HepG2 (cell line): ENCODE measurements around the gene C21orf58. TPM values are rescaled to one million over a fixed set of nuclear protein-coding genes. Genes with fewer than 3 reads are reported as not detected.
A peak's percentile ranks its signal among the peaks of the same experiment; 100 is the strongest.

Experiments used
- ATAC-seq: fragments of 200-7000 bp; cut with Tn5 transposase; 3 replicates; pipeline ENCODE4 v1.9.1; 2020; ENCODE audit warnings: mild to moderate bottlenecking, moderate library complexity
- BruUV-seq: library from RNA; stranded (reverse); fragments of 400-500 nt; replicated peaks from 2 replicates; lab custom pipeline; 2021; lab: Mats Ljungman, UMichigan
- CTCF ChIA-PET: fragments of 300-600 bp; formaldehyde crosslinking; extraction: SDS; loops from one replicate; lab custom pipeline; 2021; ENCODE audit warnings: low total read pairs, inconsistent platforms, low intra/inter-chr PET ratio; lab: Yijun Ruan, JAX
- POLR2A ChIA-PET: fragments of 350-600 bp; sonication (Branson Sonifier 250); formaldehyde crosslinking; loops from one replicate; lab custom pipeline; 2020; ENCODE audit warnings: antibody characterized with exemption, inconsistent platforms; lab: Yijun Ruan, JAX
- DNase-seq: peaks from one replicate; pipeline ENCODE4 v3.0.0-alpha.2; 2015; ENCODE audit warnings: low spot score
- FAIRE-seq: peaks from 3 replicates; lab custom pipeline; 2011; peaks lifted over from hg19 to GRCh38; lab: Jason Lieb, UNC
- H2AFZ ChIP-seq: one replicate; pipeline ENCODE4 v1.6.1; 2011; ENCODE audit warnings: low read length, inconsistent platforms
- H3K27ac ChIP-seq: fragments of 300-600 bp; 3 replicates; pipeline ENCODE4 v1.8.0; 2011; ENCODE audit warnings: mixed run types, mild to moderate bottlenecking, mixed read lengths, low read length, inconsistent platforms; ENCODE audit not compliant: insufficient read depth; ENCODE audit errors: extremely low read length
- H3K27me3 ChIP-seq, 2 experiments: fragments of 200-600 bp in 1 of 2; 2 replicates in 1 of 2; 3 replicates in 1 of 2; pipeline versions ENCODE4 v1.6.0 to v1.8.0; 2011; ENCODE audit warnings: low read length in 2 of 2, mild to moderate bottlenecking in 2 of 2, moderate library complexity in 2 of 2, inconsistent platforms in 1 of 2; ENCODE audit not compliant: insufficient read depth in 2 of 2, control insufficient read depth in 1 of 2
- H3K36me3 ChIP-seq, 2 experiments: fragments of 200-600 bp in 1 of 2; replicated peaks in 1 of 2; 2 replicates in 1 of 2; 3 replicates in 1 of 2; pipeline versions ENCODE4 v1.5.1 to v1.8.0; 2011; ENCODE audit warnings: low read length in 2 of 2, inconsistent platforms in 1 of 2; ENCODE audit not compliant: insufficient read depth in 2 of 2, control insufficient read depth in 1 of 2
- H3K4me1 ChIP-seq: 2 replicates; pipeline ENCODE4 v1.5.1; 2012; ENCODE audit warnings: low read length, inconsistent platforms; ENCODE audit not compliant: insufficient read depth
- H3K4me2 ChIP-seq: 2 replicates; pipeline ENCODE4 v1.6.0; 2011; ENCODE audit warnings: low read depth, low read length, inconsistent platforms
- H3K4me3 ChIP-seq, 3 experiments: fragments of 200-600 bp in 1 of 3; sonication (generic), shearing (Covaris generic) in 1 of 3; replicated peaks in 1 of 3; 2 replicates each; pipeline ENCODE4 v1.5.1; 2011 to 2016; ENCODE audit warnings: low read length in 3 of 3, inconsistent platforms in 2 of 3, low read depth in 2 of 3, mild to moderate bottlenecking in 2 of 3, control low read depth in 1 of 3, mixed read lengths in 1 of 3; ENCODE audit not compliant: insufficient read depth in 1 of 3
- H3K79me2 ChIP-seq: one replicate; pipeline ENCODE4 v1.6.1; 2011; ENCODE audit warnings: low read length, inconsistent platforms; ENCODE audit not compliant: insufficient read depth
- H3K9ac ChIP-seq: 2 replicates; pipeline ENCODE4 v1.6.0; 2011; ENCODE audit warnings: mild to moderate bottlenecking, low read depth, low read length, inconsistent platforms; ENCODE audit not compliant: insufficient read depth
- H3K9me3 ChIP-seq: 2 replicates; pipeline ENCODE4 v1.5.1; 2012; ENCODE audit warnings: mild to moderate bottlenecking, low read length
- H4K20me1 ChIP-seq: 2 replicates; pipeline ENCODE4 v1.6.0; 2011; ENCODE audit warnings: inconsistent platforms, mild to moderate bottlenecking, low read length, moderate library complexity; ENCODE audit not compliant: insufficient read depth
- AHDC1 ChIP-seq: sonication (generic); formaldehyde crosslinking; IDR thresholded peaks from 2 replicates; pipeline ENCODE4 v1.5.1; 2020; ENCODE audit warnings: mild to moderate bottlenecking, missing genetic modification reagents, borderline replicate concordance
- E2F1 ChIP-seq: sonication (generic); formaldehyde crosslinking; IDR thresholded peaks from 2 replicates; pipeline ENCODE4 v1.5.0; 2020; ENCODE audit warnings: missing genetic modification reagents
- GFI1 ChIP-seq: sonication (generic); formaldehyde crosslinking; IDR thresholded peaks from 2 replicates; pipeline ENCODE4 v1.5.0; 2020; ENCODE audit warnings: missing genetic modification reagents, mild to moderate bottlenecking, borderline replicate concordance
- MTF1 ChIP-seq: sonication (generic); formaldehyde crosslinking; IDR thresholded peaks from 2 replicates; pipeline ENCODE4 v1.5.0; 2020; ENCODE audit warnings: missing genetic modification reagents
- NCOA1 ChIP-seq: sonication (generic); formaldehyde crosslinking; IDR thresholded peaks from 2 replicates; pipeline ENCODE4 v1.9.0; 2021; ENCODE audit warnings: missing genetic modification reagents
- PHB2 ChIP-seq: fragments of 450-650 bp; IDR thresholded peaks from 2 replicates; pipeline ENCODE4 v1.6.1; 2018; ENCODE audit not compliant: partially characterized antibody
- RBM22 ChIP-seq: fragments of 200-400 bp; formaldehyde crosslinking; optimal IDR thresholded peaks from 2 replicates; pipeline ENCODE3; 2017; ENCODE audit warnings: mild to moderate bottlenecking, low read length, moderate library complexity
- ZBTB46 ChIP-seq: sonication (generic); formaldehyde crosslinking; IDR thresholded peaks from 2 replicates; pipeline ENCODE4 v1.4.0; 2020; ENCODE audit warnings: mild to moderate bottlenecking, missing genetic modification reagents, borderline replicate concordance
- ZNF710 ChIP-seq: sonication (generic); formaldehyde crosslinking; IDR thresholded peaks from 2 replicates; pipeline ENCODE4 v1.5.0; 2020; ENCODE audit warnings: mild to moderate bottlenecking, missing genetic modification reagents, borderline replicate concordance
- WGBS: methylation state at CpG from one replicate; pipeline ENCODE4 v1.1.6; 2017; ENCODE audit warnings: low lambda C conversion rate; 5-methylcytosine and 5-hydroxymethylcytosine counted together
- in situ Hi-C: cut with HindIII; loops from 2 replicates; pipeline ENCODE4 v1.10.0; 2017; ENCODE audit warnings: low pct_unique_long_range_greater_than_20kb; ENCODE audit not compliant: extremely low pct_ligation_motif_present
- intact Hi-C: fragments of 100-400 bp; cut with micrococcal nuclease; formaldehyde crosslinking; loops from one replicate; pipeline ENCODE4 v1.10.0; 2022; ENCODE audit not compliant: unreplicated experiment
- polyA plus RNA-seq, 8 experiments: library from polyadenylated mRNA; depleted of rRNA in 3 of 8; stranded (reverse) in 7 of 8; unstranded in 1 of 8; fragments of >200 nt; fragmentation: Illumina TruSeq in 4 of 8; extraction: Trizol in 4 of 8; gene quantifications; 2 replicates each; pipeline versions ENCODE4 v1.2.1 to v1.2.3, GENCODE V29; 2011 to 2016; ENCODE audit warnings: low read depth in 4 of 8, missing spikeins in 1 of 8, mixed read lengths in 1 of 8; ENCODE audit not compliant: insufficient read depth in 1 of 8
- total RNA-seq, 5 experiments: library from RNA; depleted of rRNA; stranded (reverse); fragments of >200 nt; fragmentation: Illumina TruSeq; extraction: Trizol; gene quantifications; 2 replicates each; pipeline ENCODE4 v1.2.3, GENCODE V29; 2016; ENCODE audit warnings: low read depth in 1 of 5

The C21orf58 gene
- total and polyA plus RNA-seq, 2 of the 13 experiments (the other 11 are each of a cell fraction or from before 2014, with no cell fraction given): 3.5 to 6.8 TPM

DNA sequence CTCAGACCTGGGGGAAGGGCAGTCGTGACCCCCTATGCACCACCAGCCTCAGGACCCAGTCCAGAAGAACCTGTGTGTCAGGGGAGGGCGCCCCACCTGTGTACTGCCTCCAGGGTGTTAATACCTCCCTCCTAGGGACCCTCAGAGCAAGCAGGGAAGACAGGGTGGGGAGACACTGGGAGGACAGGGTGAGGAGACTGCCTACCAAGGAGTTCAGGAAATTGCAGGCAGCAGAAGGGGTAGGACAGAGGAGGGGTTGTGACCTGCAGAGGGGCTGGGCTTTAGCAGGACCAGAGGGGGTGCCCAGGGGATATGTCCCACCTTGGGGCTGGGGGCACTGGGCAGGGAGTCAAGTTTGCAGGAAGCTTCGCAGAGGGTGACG lies 5.2 kb downstream of the C21orf58 start:
- no peak overlapping the region for H3K9ac ChIP-seq
- BruUV-seq: no TSS peak
- TF ChIP-seq PHB2: no peak
- TF ChIP-seq MTF1 (CRISPR knock-in tag): no peak
- TF ChIP-seq E2F1 (CRISPR knock-in tag): no peak
- no peak for TF ChIP-seq ZNF710 (CRISPR knock-in tag)
- TF ChIP-seq AHDC1: no peak
- TF ChIP-seq RBM22: peak; percentile 11
- 0 out of 2 replicates have a peak, but pooled peaks have one; percentile 34 for TF ChIP-seq NCOA1
- no peak for TF ChIP-seq ZBTB46 (CRISPR knock-in tag)
- TF ChIP-seq GFI1 (CRISPR knock-in tag): no peak

More for the DNA sequence above, 5.2 kb downstream of the C21orf58 start:
- ATAC-seq: no peak; the same call in 2 of the 3 replicates
- no peak for FAIRE-seq
- H3K4me2 ChIP-seq: no peak overlapping the region
- WGBS: 86% methylated on average over 4 of the region's 4 CpGs
- no peaks in the 10 kb centered on the region; a peak in 1 of 5 replicates for H3K27me3 ChIP-seq
- peaks cover 0 to 1% of the 10 kb centered on the region in 2 experiments; a peak in 1 of 5 replicates for H3K36me3 ChIP-seq
- H3K4me1 ChIP-seq: peaks cover 36% of the 10 kb centered on the region
- intact Hi-C loops: no loop called here
- no peak overlapping the region for H3K27ac ChIP-seq
- CTCF ChIA-PET: no interaction called here
- no peak for DNase-seq
- no peaks in the 10 kb centered on the region for H4K20me1 ChIP-seq
- in situ Hi-C loops: no loop called here
- H3K4me3 ChIP-seq: no peak overlapping the region
- no peak overlapping the region for H2AFZ ChIP-seq
- POLR2A ChIA-PET: no interaction called here
- H3K79me2 ChIP-seq: peaks cover 28% of the 10 kb centered on the region
- H3K9me3 ChIP-seq: no peaks in the 10 kb centered on the region
